ENCODE results near the gene PDE11A. TPM values are rescaled to one million over a fixed set of nuclear protein-coding genes. Genes with fewer than 3 reads are reported as not detected.

The PDE11A gene
- total RNA-seq, 4 donors from 2014 or later: 0.37 to 1.2 (median 1.1) TPM; not detected in 1

DNA sequence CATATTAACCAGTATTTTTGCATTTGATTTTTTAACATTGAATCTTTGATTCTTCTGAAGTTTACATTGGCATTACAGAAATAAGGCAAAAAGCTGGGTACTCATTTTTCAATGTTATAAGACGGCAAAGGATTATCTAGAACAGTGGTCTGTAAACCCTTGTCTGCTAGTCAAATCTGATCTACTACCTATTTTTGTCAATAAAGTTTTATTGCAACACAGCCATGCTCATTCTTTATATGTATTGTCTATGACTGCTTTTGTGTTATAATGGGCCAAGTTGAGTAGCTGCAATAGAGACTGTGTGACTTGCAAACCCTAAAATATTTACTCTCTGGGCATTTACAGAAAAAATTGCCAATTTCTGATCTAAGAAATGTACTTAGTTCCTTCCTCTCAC is 181.0 kb downstream of the PDE11A start:
- Histone ChIP-seq H3K36me3 (no peaks in the 10 kb centered on the region), H3K9me3 (no peaks in the 10 kb centered on the region), H3K27me3 (no peaks in the 10 kb centered on the region), H3K4me3 (no peak overlapping the region), H3K27ac (no peak overlapping the region), H3K4me1 (no peaks in the 10 kb centered on the region)
- in situ Hi-C loops (cut with MboI; ENCODE audit: low pct_ligation_motif_present in 1 of 4, low pct_unique_long_range_greater_than_20kb in 1 of 4, low sequenced_read_pairs in 3 of 4): no loop called here
- intact Hi-C loops (cut with DNase I; ENCODE audit: low total_unique reads): no loop called here
- DNase-seq: no peak
- WGBS, 2 donors (ENCODE audit: low coverage in 1 of 2): 95 to 100% methylated on average over 1 of the region's 1 CpG
- TF ChIP-seq, protein P1, sequence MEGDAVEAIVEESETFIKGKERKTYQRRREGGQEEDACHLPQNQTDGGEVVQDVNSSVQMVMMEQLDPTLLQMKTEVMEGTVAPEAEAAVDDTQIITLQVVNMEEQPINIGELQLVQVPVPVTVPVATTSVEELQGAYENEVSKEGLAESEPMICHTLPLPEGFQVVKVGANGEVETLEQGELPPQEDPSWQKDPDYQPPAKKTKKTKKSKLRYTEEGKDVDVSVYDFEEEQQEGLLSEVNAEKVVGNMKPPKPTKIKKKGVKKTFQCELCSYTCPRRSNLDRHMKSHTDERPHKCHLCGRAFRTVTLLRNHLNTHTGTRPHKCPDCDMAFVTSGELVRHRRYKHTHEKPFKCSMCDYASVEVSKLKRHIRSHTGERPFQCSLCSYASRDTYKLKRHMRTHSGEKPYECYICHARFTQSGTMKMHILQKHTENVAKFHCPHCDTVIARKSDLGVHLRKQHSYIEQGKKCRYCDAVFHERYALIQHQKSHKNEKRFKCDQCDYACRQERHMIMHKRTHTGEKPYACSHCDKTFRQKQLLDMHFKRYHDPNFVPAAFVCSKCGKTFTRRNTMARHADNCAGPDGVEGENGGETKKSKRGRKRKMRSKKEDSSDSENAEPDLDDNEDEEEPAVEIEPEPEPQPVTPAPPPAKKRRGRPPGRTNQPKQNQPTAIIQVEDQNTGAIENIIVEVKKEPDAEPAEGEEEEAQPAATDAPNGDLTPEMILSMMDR (IDR thresholded peaks at IDR 0.05): no peak
- TF ChIP-seq EP300 (IDR thresholded peaks at IDR 0.05; ENCODE audit: low read depth): no peak
- TF ChIP-seq POLR2AphosphoS5 (IDR thresholded peaks at IDR 0.05): no peak
- TF ChIP-seq POLR2A (IDR thresholded peaks at IDR 0.05): no peak

DNA sequence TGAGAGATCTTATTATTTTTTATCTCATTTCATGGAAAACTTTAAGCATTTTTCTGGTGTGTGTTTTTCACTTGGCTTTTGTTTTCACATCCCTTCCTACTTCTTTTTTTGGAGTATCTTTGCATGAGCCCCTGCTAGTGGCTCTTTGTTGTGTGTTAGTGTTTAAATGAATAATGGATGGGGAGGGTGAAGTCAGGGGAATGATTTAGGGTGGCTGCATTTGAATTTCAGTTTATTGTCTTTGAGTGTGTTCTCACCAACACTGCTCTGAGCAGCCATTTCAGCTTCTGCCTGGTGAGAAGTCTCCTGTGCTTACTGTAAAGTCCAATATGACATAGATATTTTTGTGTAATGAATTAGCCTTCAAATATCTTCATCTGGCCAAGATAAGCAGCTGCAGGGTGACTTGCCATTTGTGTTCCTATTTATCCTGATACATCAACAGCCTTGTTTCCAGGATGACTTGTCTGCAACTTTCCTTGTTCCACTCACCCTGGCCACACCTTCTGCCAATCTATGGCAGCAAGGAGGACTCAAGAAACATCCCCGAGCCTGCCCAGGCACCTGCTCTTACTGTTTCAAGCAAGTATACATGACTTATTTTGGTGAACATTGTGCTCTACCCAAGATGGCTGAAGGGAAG is 182.6 kb downstream of the PDE11A start:
- no peaks in the 10 kb centered on the region for H3K36me3 ChIP-seq
- DNase-seq: no peak
- 55 to 78% methylated on average over 1 of the region's 1 CpG for WGBS, 2 donors (ENCODE audit: low coverage in 1 of 2)
- in situ Hi-C loops (cut with MboI; ENCODE audit: low pct_ligation_motif_present in 1 of 4, low pct_unique_long_range_greater_than_20kb in 1 of 4, low sequenced_read_pairs in 3 of 4): no loop called here
- H3K9me3 ChIP-seq: no peaks in the 10 kb centered on the region
- no peaks in the 10 kb centered on the region for H3K27me3 ChIP-seq
- no peak for TF ChIP-seq POLR2AphosphoS5 (IDR thresholded peaks at IDR 0.05)
- no peak for TF ChIP-seq EP300 (IDR thresholded peaks at IDR 0.05; ENCODE audit: low read depth)
- TF ChIP-seq POLR2A (IDR thresholded peaks at IDR 0.05): no peak
- TF ChIP-seq, protein P1 (IDR thresholded peaks at IDR 0.05): no peak
- H3K4me3 ChIP-seq: no peak overlapping the region
- H3K27ac ChIP-seq: no peak overlapping the region
- peaks cover 0 to 4% (median 0%) of the 10 kb centered on the region in 4 donors for H3K4me1 ChIP-seq
- intact Hi-C loops (cut with DNase I; ENCODE audit: low total_unique reads): no loop called here

DNA sequence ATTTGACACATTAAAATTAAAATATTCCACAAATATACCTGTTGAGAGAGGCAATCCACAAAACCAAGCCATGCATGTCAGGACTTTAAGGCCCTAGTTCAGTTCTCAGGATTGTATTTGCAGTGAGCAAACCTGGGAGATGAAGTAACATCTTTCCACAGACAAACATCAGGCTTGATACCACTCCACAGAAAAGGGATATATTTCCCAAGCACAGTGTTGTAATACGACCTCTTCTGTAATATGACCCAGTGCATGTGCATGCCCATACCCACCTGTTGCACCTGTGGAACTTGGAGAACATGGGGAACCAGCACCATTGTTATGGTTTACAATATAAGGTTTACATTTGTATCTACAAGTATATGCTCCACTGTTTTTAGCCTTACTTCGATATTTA is 184.0 kb downstream of the PDE11A start:
- Histone ChIP-seq H3K27me3 (no peaks in the 10 kb centered on the region), H3K27ac (no peak overlapping the region), H3K4me3 (no peak overlapping the region), H3K36me3 (no peaks in the 10 kb centered on the region), H3K4me1 (peaks cover 0 to 4% (median 0%) of the 10 kb centered on the region in 4 donors), H3K9me3 (no peaks in the 10 kb centered on the region)
- no peak for DNase-seq
- intact Hi-C loops (cut with DNase I; ENCODE audit: low total_unique reads): no loop called here
- WGBS, 2 donors (ENCODE audit: low coverage in 1 of 2): 72 to 76% methylated on average over 2 of the region's 2 CpGs
- in situ Hi-C loops (cut with MboI; ENCODE audit: low pct_ligation_motif_present in 1 of 4, low pct_unique_long_range_greater_than_20kb in 1 of 4, low sequenced_read_pairs in 3 of 4): no loop called here
- TF ChIP-seq POLR2AphosphoS5 (IDR thresholded peaks at IDR 0.05) (no peak), POLR2A (IDR thresholded peaks at IDR 0.05) (no peak), EP300 (IDR thresholded peaks at IDR 0.05; ENCODE audit: low read depth) (no peak)
- TF ChIP-seq, protein P1 (IDR thresholded peaks at IDR 0.05): no peak

DNA sequence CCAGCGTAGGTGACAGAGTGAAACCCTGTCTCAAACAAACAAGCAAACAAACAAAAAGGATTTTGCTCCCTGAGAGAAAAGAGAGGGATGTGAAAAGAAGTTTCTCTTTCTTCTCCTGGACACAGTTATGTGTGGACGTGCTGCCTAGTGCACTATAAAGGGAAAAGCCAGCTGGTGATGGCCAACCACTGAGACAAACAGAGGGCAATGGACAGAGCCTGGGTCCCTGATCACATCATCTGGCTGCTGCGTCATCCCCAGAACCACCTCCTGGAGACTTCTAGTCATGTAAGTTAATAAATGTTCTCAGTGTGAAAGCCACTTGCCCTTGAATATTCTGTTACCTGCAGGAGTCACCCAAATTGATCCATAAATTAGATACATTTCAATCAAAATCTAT is 184.9 kb downstream of the PDE11A start:
- in situ Hi-C loops (cut with MboI; ENCODE audit: low pct_ligation_motif_present in 1 of 4, low pct_unique_long_range_greater_than_20kb in 1 of 4, low sequenced_read_pairs in 3 of 4) (no loop called here), intact Hi-C loops (cut with DNase I; ENCODE audit: low total_unique reads) (no loop called here)

More for the DNA sequence above, 184.9 kb downstream of the PDE11A start:
- Histone ChIP-seq H3K4me3 (no peak overlapping the region), H3K27me3 (no peaks in the 10 kb centered on the region), H3K9me3 (no peaks in the 10 kb centered on the region), H3K36me3 (no peaks in the 10 kb centered on the region), H3K4me1 (peaks cover 0 to 4% (median 0%) of the 10 kb centered on the region in 4 donors), H3K27ac (no peak overlapping the region)
- no peak for DNase-seq
- WGBS, 2 donors (ENCODE audit: low coverage in 1 of 2): 81 to 92% methylated on average over 2 to 3 of the region's 3 CpGs
- TF ChIP-seq POLR2A (IDR thresholded peaks at IDR 0.05) (no peak), POLR2AphosphoS5 (IDR thresholded peaks at IDR 0.05) (no peak), EP300 (IDR thresholded peaks at IDR 0.05; ENCODE audit: low read depth) (no peak)
- TF ChIP-seq, protein P1 (IDR thresholded peaks at IDR 0.05): no peak

Measured in transverse colon (tissue), 4 donors.